PC-3 (cell line): ENCODE results near the gene CSPG4. TPM values are rescaled to one million over a fixed set of nuclear protein-coding genes. Genes with fewer than 3 reads are reported as not detected.

Source experiments
- ATAC-seq: fragments of 200-7000 bp; cut with Tn5 transposase; 2 replicates; pipeline ENCODE4 v1.9.1; 2020; ENCODE audit warnings: mild to moderate bottlenecking, moderate library complexity
- BruUV-seq: library from RNA; stranded (reverse); fragments of 400-500 nt; replicated peaks from 2 replicates; lab custom pipeline; 2021; lab: Mats Ljungman, UMichigan
- CTCF ChIA-PET: fragments of 300-600 bp; sonication (Branson Sonifier 250); formaldehyde crosslinking; loops from one replicate; lab custom pipeline; 2022; ENCODE audit warnings: antibody characterized with exemption; lab: Charles Lee
- POLR2A ChIA-PET: fragments of 300-600 bp; sonication (Branson Sonifier 250); formaldehyde crosslinking; loops from one replicate; lab custom pipeline; 2022; ENCODE audit warnings: antibody characterized with exemption; ENCODE audit not compliant: unreplicated experiment; lab: Charles Lee
- DNase-seq: peaks from one replicate; pipeline ENCODE4 v3.0.0-alpha.2; 2015
- H2AFZ ChIP-seq: fragments of 300-600 bp; sonication (generic); 2 replicates; pipeline ENCODE4 v1.6.0; 2016; ENCODE audit warnings: antibody characterized with exemption, low read length
- H3F3A ChIP-seq: fragments of 300-600 bp; sonication (generic); one replicate; pipeline ENCODE4 v1.6.0; 2017; ENCODE audit warnings: antibody characterized with exemption, low read length, control low read depth, mild to moderate bottlenecking; ENCODE audit not compliant: unreplicated experiment
- H3K27ac ChIP-seq: fragments of 300-600 bp; sonication (generic); 2 replicates; pipeline ENCODE4 v1.5.1; 2016; ENCODE audit warnings: mild to moderate bottlenecking, low read length
- H3K27me3 ChIP-seq: fragments of 300-600 bp; sonication (generic); 2 replicates; pipeline ENCODE4 v1.6.1; 2016; ENCODE audit warnings: low read length, mixed read lengths
- H3K36me3 ChIP-seq: fragments of 300-600 bp; sonication (generic); 2 replicates; pipeline ENCODE4 v1.6.1; 2016; ENCODE audit warnings: low read depth, mixed run types, low read length, mixed read lengths
- H3K4me1 ChIP-seq: fragments of 300-600 bp; sonication (generic); 2 replicates; pipeline ENCODE4 v1.5.1; 2016; ENCODE audit warnings: low read length; ENCODE audit not compliant: insufficient read depth
- H3K4me2 ChIP-seq: fragments of 300-600 bp; sonication (generic); 2 replicates; pipeline ENCODE4 v1.6.0; 2016; ENCODE audit warnings: low read length
- H3K4me3 ChIP-seq: fragments of 300-600 bp; sonication (generic); 2 replicates; pipeline ENCODE4 v1.5.1; 2016; ENCODE audit warnings: mild to moderate bottlenecking, low read length, mixed read lengths
- H3K79me2 ChIP-seq: fragments of 300-600 bp; sonication (generic); 2 replicates; pipeline ENCODE4 v1.6.1; 2017; ENCODE audit warnings: low read length, mixed read lengths
- H3K9ac ChIP-seq: fragments of 300-600 bp; sonication (generic); 2 replicates; pipeline ENCODE4 v1.6.0; 2016; ENCODE audit warnings: mild to moderate bottlenecking, low read length
- H3K9me2 ChIP-seq: fragments of 300-600 bp; sonication (generic); replicated peaks from 2 replicates; pipeline ENCODE4 v1.6.1; 2016; ENCODE audit warnings: mixed run types, low read length, mixed read lengths
- H3K9me3 ChIP-seq: fragments of 300-600 bp; sonication (generic); 2 replicates; pipeline ENCODE4 v1.6.1; 2016; ENCODE audit warnings: low read length, mixed read lengths
- H4K20me1 ChIP-seq: fragments of 300-600 bp; sonication (generic); 2 replicates; pipeline ENCODE4 v1.6.1; 2016; ENCODE audit warnings: low read length, mixed read lengths
- EZH2 ChIP-seq: fragments of 300-600 bp; sonication (generic); IDR thresholded peaks from one replicate; pipeline ENCODE4 v1.6.1; 2017; ENCODE audit warnings: antibody characterized with exemption, mild to moderate bottlenecking, low read length; ENCODE audit not compliant: unreplicated experiment
- EZH2phosphoT487 ChIP-seq: fragments of 300-600 bp; sonication (generic); IDR thresholded peaks from 2 replicates; pipeline ENCODE4 v1.6.1; 2018; ENCODE audit warnings: mild to moderate bottlenecking, antibody characterized with exemption, low read length, borderline replicate concordance
- intact Hi-C: fragments of 100-400 bp; cut with micrococcal nuclease; formaldehyde crosslinking; loops from 2 replicates; pipeline ENCODE4 v1.9.0; 2023
- total RNA-seq: library from RNA; depleted of rRNA; stranded (reverse); fragments of >200 nt; gene quantifications from 2 replicates; pipeline ENCODE4 v1.2.3, GENCODE V29; 2014
- TF ChIP-seq, protein P1 (sequence below): fragments of 300-600 bp; sonication (generic); conservative IDR thresholded peaks from 2 replicates; pipeline ENCODE4 v1.5.1; 2017; ENCODE audit warnings: antibody characterized with exemption, low read depth, mild to moderate bottlenecking, low read length

The CSPG4 gene
- total RNA-seq, 1 experiment from 2014 or later, result 2.0 TPM

DNA sequence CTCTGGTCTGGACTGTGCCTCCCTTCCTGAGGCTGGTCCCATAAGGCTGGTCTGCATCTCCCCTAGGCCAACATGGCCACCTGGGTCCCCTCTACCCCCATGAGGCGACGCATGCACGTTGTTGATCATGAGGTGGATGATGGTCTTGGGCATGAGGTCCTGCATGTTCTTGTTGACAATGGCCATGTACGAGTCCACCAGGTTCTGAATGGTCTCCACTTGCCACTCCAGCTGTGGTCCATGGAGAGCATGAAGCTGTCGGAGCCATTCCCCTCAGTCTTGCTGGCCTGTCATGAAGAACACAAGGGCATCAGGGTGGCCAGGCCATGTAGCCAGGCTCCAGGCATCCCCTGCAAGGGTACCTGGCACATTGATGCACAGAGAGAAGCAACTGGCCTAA, 27.1 kb upstream of the CSPG4 start:
- Histone ChIP-seq H3K27me3 (no peaks in the 10 kb centered on the region), H3K27ac (no peak overlapping the region), H3K79me2 (no peaks in the 10 kb centered on the region), H3K4me3 (no peak overlapping the region), H3K9me3 (no peaks in the 10 kb centered on the region), H3K9me2 (no peaks in the 10 kb centered on the region), H3K4me2 (no peak overlapping the region), H3K4me1 (no peaks in the 10 kb centered on the region), H2AFZ (no peak overlapping the region), H4K20me1 (no peaks in the 10 kb centered on the region), H3K36me3 (no peaks in the 10 kb centered on the region), H3F3A (no peaks in the 10 kb centered on the region), H3K9ac (no peak overlapping the region)
- intact Hi-C loops, result no loop called here
- POLR2A ChIA-PET, result no interaction called here
- no peak for DNase-seq
- TF ChIP-seq EZH2phosphoT487 (no peak), EZH2 (no peak)
- TF ChIP-seq, protein P1, sequence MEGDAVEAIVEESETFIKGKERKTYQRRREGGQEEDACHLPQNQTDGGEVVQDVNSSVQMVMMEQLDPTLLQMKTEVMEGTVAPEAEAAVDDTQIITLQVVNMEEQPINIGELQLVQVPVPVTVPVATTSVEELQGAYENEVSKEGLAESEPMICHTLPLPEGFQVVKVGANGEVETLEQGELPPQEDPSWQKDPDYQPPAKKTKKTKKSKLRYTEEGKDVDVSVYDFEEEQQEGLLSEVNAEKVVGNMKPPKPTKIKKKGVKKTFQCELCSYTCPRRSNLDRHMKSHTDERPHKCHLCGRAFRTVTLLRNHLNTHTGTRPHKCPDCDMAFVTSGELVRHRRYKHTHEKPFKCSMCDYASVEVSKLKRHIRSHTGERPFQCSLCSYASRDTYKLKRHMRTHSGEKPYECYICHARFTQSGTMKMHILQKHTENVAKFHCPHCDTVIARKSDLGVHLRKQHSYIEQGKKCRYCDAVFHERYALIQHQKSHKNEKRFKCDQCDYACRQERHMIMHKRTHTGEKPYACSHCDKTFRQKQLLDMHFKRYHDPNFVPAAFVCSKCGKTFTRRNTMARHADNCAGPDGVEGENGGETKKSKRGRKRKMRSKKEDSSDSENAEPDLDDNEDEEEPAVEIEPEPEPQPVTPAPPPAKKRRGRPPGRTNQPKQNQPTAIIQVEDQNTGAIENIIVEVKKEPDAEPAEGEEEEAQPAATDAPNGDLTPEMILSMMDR, result no peak
- CTCF ChIA-PET, result no interaction called here
- ATAC-seq, result no peak
- no TSS peak for BruUV-seq

DNA sequence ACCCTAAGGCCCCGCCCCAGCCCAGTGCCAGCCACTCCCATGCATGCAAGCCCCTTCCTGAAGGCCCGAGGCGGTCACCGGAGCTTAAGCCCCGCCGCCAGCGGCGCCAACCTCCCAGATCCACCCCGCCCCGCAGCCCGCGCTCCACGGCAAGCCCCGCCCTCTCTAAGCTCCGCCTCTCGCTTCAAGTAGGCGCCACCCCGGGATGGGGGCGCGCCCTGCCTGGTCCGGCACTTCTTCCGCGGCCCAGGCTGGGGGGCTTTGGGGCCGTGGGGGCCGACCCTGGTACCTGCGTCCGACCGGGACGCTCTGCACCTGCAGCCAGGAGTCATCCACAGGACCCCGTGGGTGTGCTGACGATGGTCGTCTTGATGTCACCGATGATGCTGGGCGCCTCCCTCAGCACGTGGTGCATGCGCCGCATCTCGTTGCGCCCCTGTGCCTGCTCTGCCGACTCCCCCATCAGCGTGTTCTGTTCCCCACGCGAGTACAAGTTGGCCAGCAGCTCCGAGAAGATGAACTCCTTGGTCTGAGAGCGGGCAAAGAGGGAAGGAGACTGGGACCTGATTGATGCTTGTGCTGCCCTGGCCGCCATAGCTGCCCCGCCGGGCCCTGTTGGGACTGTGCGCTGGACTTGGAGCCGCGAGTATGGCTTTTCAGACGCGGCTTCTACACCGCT, 26.1 kb upstream of the CSPG4 start:
- Histone ChIP-seq H3K27ac (no peak overlapping the region), H3K9me3 (no peaks in the 10 kb centered on the region), H3K4me1 (no peaks in the 10 kb centered on the region), H3K9ac (no peak overlapping the region), H3K27me3 (no peaks in the 10 kb centered on the region), H3K4me3 (peak overlapping the region; percentile 94), H2AFZ (peak overlapping the region; percentile 100), H4K20me1 (no peaks in the 10 kb centered on the region), H3F3A (no peaks in the 10 kb centered on the region), H3K36me3 (no peaks in the 10 kb centered on the region), H3K4me2 (peak overlapping the region; percentile 100), H3K79me2 (no peaks in the 10 kb centered on the region), H3K9me2 (no peaks in the 10 kb centered on the region)
- POLR2A ChIA-PET, result no interaction called here
- DNase-seq (peak; percentile 87), ATAC-seq (peak; percentile 98)
- intact Hi-C loops, result no loop called here
- CTCF ChIA-PET, result interaction anchor here (1.1 kb wide), 1 partner anchor 71 kb away, joined by 4 read pairs; no protein-coding TSS in a partner anchor
- no TSS peak for BruUV-seq
- TF ChIP-seq EZH2 (no peak), EZH2phosphoT487 (no peak)
- TF ChIP-seq, protein P1, result no peak

- BruUV-seq, result no TSS peak
These were observed 25.5 kb upstream of the CSPG4 start for GRCh38 chr15:75738014-75738646.

More at GRCh38 chr15:75738014-75738646, 25.5 kb upstream of the CSPG4 start:
- ATAC-seq, result peak; percentile 32
- Histone ChIP-seq H3K27me3 (no peaks in the 10 kb centered on the region), H3K79me2 (no peaks in the 10 kb centered on the region), H3K36me3 (no peaks in the 10 kb centered on the region), H3K4me2 (peak overlapping the region; percentile 100), H2AFZ (peak overlapping the region; percentile 100), H3K4me1 (no peaks in the 10 kb centered on the region), H3K9ac (peak overlapping the region; percentile 62), H3K9me3 (no peaks in the 10 kb centered on the region), H4K20me1 (no peaks in the 10 kb centered on the region), H3K4me3 (peak overlapping the region; percentile 94), H3K9me2 (no peaks in the 10 kb centered on the region), H3F3A (no peaks in the 10 kb centered on the region), H3K27ac (no peak overlapping the region)
- TF ChIP-seq EZH2phosphoT487 (no peak), EZH2 (no peak)
- TF ChIP-seq, protein P1, result no peak
- POLR2A ChIA-PET, result no interaction called here
- intact Hi-C loops, result no loop called here
- no peak for DNase-seq
- CTCF ChIA-PET, result no interaction called here
